GM12875 (cell line): Measurements from ENCODE around the gene NDUFB3.
"Not testable (repeated sequence)": the region's sequence is repeated elsewhere in the genome, so short reads cannot be mapped to it uniquely, and the experiment has no call there.

Source experiments
- H3K4me3 ChIP-seq: one replicate; pipeline ENCODE4 v1.5.1; 2011; ENCODE audit warnings: low read depth, low read length, control low read depth
- TF ChIP-seq, protein P1 (sequence below): IDR thresholded peaks from 2 replicates; pipeline ENCODE4 v1.5.1; 2011; ENCODE audit warnings: low read depth, mild to moderate bottlenecking, control low read depth, inconsistent platforms, low read length, moderate library complexity, borderline replicate concordance; ENCODE audit not compliant: insufficient read depth

NDUFB3 gene

DNA sequence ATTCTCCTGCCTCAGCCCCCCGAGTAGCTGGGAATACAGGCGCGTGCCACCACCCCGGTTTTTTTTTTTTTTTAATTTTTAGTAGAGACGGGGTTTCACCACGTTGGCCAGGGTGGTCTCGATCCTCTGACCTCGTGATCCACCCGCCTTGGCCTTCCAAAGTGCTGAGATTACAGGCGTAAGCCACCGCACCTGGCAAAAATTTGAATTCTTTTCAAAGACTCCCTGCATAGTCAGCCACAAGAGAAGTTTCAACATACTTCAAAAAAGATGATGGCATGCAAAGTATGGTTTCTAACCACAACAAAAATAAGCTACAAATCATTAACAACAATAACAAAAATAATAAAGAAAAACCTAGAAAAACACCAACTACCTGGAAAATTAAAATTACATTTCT is 22.3 kb upstream of the NDUFB3 start:
- TF ChIP-seq, protein P1, sequence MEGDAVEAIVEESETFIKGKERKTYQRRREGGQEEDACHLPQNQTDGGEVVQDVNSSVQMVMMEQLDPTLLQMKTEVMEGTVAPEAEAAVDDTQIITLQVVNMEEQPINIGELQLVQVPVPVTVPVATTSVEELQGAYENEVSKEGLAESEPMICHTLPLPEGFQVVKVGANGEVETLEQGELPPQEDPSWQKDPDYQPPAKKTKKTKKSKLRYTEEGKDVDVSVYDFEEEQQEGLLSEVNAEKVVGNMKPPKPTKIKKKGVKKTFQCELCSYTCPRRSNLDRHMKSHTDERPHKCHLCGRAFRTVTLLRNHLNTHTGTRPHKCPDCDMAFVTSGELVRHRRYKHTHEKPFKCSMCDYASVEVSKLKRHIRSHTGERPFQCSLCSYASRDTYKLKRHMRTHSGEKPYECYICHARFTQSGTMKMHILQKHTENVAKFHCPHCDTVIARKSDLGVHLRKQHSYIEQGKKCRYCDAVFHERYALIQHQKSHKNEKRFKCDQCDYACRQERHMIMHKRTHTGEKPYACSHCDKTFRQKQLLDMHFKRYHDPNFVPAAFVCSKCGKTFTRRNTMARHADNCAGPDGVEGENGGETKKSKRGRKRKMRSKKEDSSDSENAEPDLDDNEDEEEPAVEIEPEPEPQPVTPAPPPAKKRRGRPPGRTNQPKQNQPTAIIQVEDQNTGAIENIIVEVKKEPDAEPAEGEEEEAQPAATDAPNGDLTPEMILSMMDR: no peak
- no peak overlapping the region for H3K4me3 ChIP-seq

DNA sequence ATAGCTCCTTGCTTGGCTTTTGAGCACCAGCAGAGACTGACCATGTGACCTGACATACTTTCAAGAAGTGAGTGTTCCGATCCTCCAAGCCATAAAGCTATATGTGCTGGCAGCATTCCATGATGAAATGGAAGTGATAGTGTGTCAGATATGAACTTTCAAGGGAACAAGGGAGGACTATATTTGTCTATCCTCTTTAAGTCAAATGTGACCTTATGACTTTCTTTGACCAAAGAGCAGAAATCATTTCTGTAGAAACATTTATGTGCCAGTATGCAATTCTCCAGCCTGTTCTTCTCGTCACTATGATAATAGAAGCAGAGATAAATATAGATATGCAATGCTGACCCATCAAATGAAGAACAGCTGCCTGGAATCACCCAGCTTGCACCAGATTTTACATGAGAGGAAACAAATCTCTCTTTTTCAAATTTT is 14.7 kb upstream of the NDUFB3 start:
- TF ChIP-seq, protein P1: no peak
- H3K4me3 ChIP-seq: no peak overlapping the region

DNA sequence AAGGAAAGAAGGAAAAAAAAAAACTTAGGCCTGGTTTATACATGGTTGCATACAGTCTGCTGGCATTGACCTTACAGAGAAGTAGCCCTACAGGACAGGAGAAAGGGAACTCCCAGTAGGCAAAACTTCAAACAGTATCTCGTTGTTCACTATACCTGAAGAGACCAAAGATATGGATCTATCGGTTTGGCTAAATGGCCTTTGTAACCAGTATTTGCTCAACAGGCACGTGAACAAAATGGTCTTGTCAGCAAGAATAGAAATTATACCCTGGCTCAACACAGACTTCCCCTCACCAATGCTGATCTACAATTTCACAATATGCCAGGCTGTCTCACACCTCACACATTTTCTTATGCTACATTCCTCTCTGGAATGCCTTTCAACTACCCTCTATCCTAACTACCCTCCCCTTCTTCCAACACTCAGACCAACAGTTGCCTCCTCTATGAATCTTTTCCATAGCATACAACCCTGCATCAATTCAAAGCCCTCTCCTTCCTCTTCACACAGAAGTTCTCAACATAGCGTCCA is 14.0 kb upstream of the NDUFB3 start:
- H3K4me3 ChIP-seq: no peak overlapping the region
- TF ChIP-seq, protein P1: no peak

DNA sequence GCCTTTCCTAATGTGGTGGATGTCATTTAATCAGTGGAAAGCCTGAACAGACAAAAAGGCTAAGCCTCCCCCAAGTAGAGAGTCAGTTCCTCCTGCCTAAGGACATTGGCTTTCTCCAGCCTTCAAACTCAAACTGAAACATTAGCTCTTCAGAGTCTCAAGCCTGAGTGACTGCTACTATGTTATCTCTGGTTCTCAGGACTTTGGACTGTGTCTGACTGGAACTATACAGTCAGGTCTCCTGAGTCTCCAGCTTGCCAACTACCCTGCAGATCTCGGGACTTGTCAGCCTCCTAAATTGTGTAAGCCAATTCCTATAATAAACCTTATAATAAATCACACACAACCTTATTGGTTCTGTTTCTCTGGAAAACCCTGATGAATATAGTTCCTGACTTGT is 12.9 kb upstream of the NDUFB3 start:
- TF ChIP-seq, protein P1: no peak
- H3K4me3 ChIP-seq: no peak overlapping the region

DNA sequence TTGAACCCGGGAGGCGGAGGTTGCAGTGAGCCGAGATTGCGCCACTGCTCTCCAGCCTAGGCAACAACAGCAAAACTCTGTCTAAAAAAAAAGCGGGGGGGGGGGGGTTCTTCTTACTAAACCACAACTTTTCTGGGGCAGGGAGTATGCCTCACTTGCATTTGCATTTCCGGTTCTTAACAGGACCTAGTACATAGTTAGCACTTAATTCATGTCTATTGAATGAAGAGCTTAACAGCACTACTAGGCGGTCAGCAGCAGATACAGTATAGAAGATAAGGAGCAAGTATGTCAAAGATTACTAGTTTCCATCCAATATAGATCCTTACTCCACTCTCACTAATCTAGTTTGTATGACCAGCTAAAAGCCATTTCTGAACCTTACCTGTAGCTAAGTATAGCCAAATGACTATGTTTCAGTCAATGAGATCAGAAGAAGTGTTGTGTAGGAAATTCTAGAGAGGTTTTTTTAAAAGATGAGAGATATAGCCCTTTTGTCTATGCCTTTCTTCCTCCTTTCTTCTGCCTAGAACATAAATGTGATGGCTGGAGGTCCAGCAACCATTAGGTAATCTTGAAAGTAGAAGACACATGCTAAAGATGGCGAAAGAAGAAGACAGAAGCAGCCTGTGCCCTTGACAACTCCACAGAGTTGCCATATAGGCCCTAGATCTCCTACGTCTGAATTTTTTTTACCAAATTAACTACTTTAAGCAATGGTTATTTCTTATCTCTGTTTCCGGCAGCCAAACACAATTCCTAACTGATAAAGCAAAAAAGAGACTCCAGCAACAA is 11.6 kb upstream of the NDUFB3 start:
- TF ChIP-seq, protein P1: no peak
- H3K4me3 ChIP-seq: no peak overlapping the region

DNA sequence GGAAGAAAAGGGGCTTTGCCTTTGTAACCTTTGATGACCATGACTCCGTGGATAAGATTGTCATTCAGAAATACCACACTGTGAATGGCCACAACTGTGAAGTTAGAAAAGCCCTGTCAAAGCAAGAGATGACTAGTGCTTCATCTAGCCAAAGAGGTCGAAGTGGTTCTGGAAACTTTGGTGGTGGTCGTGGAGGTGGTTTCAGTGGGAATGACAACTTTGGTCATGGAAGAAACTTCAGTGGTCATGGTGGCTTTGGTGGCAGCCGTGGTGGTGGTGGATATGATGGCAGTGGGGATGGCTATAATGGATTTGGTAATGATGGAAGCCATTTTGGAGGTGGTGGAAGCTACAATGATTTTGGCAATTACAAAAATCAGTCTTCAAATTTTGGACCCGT is 8.3 kb upstream of the NDUFB3 start:
- H3K4me3 ChIP-seq: not testable (repeated sequence)

DNA sequence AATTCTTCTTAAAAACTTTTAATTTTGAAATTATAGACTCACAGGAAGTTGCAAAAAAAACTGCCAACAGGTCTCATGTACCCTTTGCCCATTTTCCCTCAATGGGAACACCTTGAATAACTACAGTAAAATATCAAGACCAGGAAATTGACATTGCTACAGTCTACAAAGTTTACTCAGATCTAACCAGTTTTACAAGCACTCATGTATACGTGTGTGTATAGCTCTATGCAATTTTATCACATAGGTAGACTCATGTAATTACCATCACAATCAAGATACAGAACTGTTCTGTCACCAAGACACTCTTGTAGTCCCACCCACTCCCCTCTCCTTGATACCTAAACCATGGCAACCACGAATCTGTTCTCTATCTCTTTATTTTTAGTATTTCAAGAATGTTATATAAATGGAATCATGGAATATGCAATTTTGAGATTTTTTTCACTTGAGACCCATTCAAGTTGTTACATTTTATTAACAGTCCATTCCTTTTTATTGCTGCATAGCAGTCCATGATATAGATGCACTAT is 6.9 kb upstream of the NDUFB3 start:
- TF ChIP-seq, protein P1: no peak
- H3K4me3 ChIP-seq: no peak overlapping the region
